Retinal pigment epithelial cell (primary cell): ENCODE results near the gene ADARB2.

Experiments
- DNase-seq: peaks from one replicate; pipeline ENCODE4 v3.0.0-alpha.2; 2010; ENCODE audit warnings: low read depth
- H3K4me3 ChIP-seq: 2 replicates; pipeline ENCODE4 v1.5.1; 2011; ENCODE audit warnings: mild to moderate bottlenecking, low read length, control low read depth, moderate library complexity
- CTCF ChIP-seq: conservative IDR thresholded peaks from 2 replicates; pipeline ENCODE4 v1.5.1; 2011; ENCODE audit warnings: low read depth, low read length, control low read depth, inconsistent platforms

ADARB2 gene

GRCh38 chr10:1206601-1207000 is 530.7 kb downstream of the ADARB2 start:
- no peak overlapping the region for H3K4me3 ChIP-seq
- TF ChIP-seq CTCF: no peak
- DNase-seq: no peak

GRCh38 chr10:1206101-1206500 is 531.2 kb downstream of the ADARB2 start:
- TF ChIP-seq CTCF: no peak
- no peak for DNase-seq
- H3K4me3 ChIP-seq: no peak overlapping the region

GRCh38 chr10:1205450-1206030 is 531.8 kb downstream of the ADARB2 start:
- no peak for DNase-seq
- no peak overlapping the region for H3K4me3 ChIP-seq
- no peak for TF ChIP-seq CTCF

- H3K4me3 ChIP-seq: no peak overlapping the region
- no peak for TF ChIP-seq CTCF
- DNase-seq: no peak
These were observed 532.6 kb downstream of the ADARB2 start for GRCh38 chr10:1204434-1205326.

GRCh38 chr10:1203704-1204103 is 533.6 kb downstream of the ADARB2 start:
- no peak overlapping the region for H3K4me3 ChIP-seq
- no peak for DNase-seq
- TF ChIP-seq CTCF: no peak

- no peak overlapping the region for H3K4me3 ChIP-seq
- no peak for DNase-seq
- TF ChIP-seq CTCF: no peak
These were observed 534.1 kb downstream of the ADARB2 start for GRCh38 chr10:1203216-1203615.

GRCh38 chr10:1202343-1202742 is 535.0 kb downstream of the ADARB2 start:
- no peak overlapping the region for H3K4me3 ChIP-seq
- DNase-seq: no peak
- no peak for TF ChIP-seq CTCF
